ENCODE measurements around the gene ADCY9.

The ADCY9 gene

GRCh38 chr16:3920206-3920605 lies 196.0 kb downstream of the ADCY9 start:
- Histone ChIP-seq H3K4me3 (ENCODE audit: low read depth, low read length) (no peak overlapping the region), H3K9me3 (ENCODE audit: control insufficient read depth, insufficient read depth, low read depth, low read length) (no peaks in the 10 kb centered on the region), H3K27ac (ENCODE audit: extremely low read depth, low read depth, low read length) (no peak overlapping the region), H3K36me3 (ENCODE audit: control insufficient read depth in 2 of 2, insufficient read depth in 1 of 2, low read length in 2 of 2) (no peaks in the 10 kb centered on the region), H3K4me1 (ENCODE audit: control insufficient read depth, insufficient read depth, low read length) (no peaks in the 10 kb centered on the region)
- ChIA-PET POLR2A (interaction anchor here (0.5 to 0.6 kb wide), 2 partner anchors 202 to 1011 kb away, joined by 3 to 4 read pairs; no protein-coding TSS in a partner anchor), CTCF (no interaction called here)
- TF ChIP-seq ZSCAN16 (tag by site-specific recombination; IDR thresholded peaks at IDR 0.05) (no peak), ZFP41 (tag by site-specific recombination; IDR thresholded peaks at IDR 0.05; ENCODE audit: borderline replicate concordance) (no peak), KLF17 (tag by site-specific recombination; IDR thresholded peaks at IDR 0.05) (no peak), ZNF792 (tag by site-specific recombination; IDR thresholded peaks at IDR 0.05) (no peak), ZNF223 (tag by site-specific recombination; IDR thresholded peaks at IDR 0.05) (no peak), SP2 (tag by site-specific recombination; IDR thresholded peaks at IDR 0.05) (no peak), SP3 (tag by site-specific recombination; IDR thresholded peaks at IDR 0.05) (no peak), ZSCAN18 (tag by site-specific recombination; IDR thresholded peaks at IDR 0.05) (no peak), ZNF645 (tag by site-specific recombination; IDR thresholded peaks at IDR 0.05) (no peak), ZNF280C (tag by site-specific recombination; IDR thresholded peaks at IDR 0.05) (no peak), ZSCAN23 (tag by site-specific recombination; IDR thresholded peaks at IDR 0.05) (no peak)

- no peak for TF ChIP-seq ZFP41 (tag by site-specific recombination; IDR thresholded peaks at IDR 0.05; ENCODE audit: borderline replicate concordance)
- POLR2A ChIA-PET, result no interaction called here
- Histone ChIP-seq H3K9me3 (ENCODE audit: control insufficient read depth, insufficient read depth, low read depth, low read length) (no peaks in the 10 kb centered on the region), H3K27ac (ENCODE audit: extremely low read depth, low read depth, low read length) (no peak overlapping the region), H3K4me1 (ENCODE audit: control insufficient read depth, insufficient read depth, low read length) (no peaks in the 10 kb centered on the region), H3K36me3 (ENCODE audit: control insufficient read depth in 2 of 2, insufficient read depth in 1 of 2, low read length in 2 of 2) (no peaks in the 10 kb centered on the region), H3K4me3 (ENCODE audit: low read depth, low read length) (no peak overlapping the region)
- CTCF ChIA-PET, result no interaction called here
These were observed 196.8 kb downstream of the ADCY9 start for GRCh38 chr16:3919413-3919812.

GRCh38 chr16:3915426-3916260 lies 200.6 kb downstream of the ADCY9 start:
- POLR2A ChIA-PET, result interaction anchor here (0.5 kb wide), 1 partner anchor 11 kb away, joined by 3 read pairs; no protein-coding TSS in a partner anchor
- CTCF ChIA-PET, result interaction anchor here (0.6 to 1.3 kb wide), 2 partner anchors 23 to 97 kb away, joined by 3 read pairs; no protein-coding TSS in a partner anchor
- no peak for TF ChIP-seq KLF10 (tag by site-specific recombination; IDR thresholded peaks at IDR 0.05)
- TF ChIP-seq ZNF19 (tag by site-specific recombination; IDR thresholded peaks at IDR 0.05; ENCODE audit: low read depth), result no peak
- no peak for TF ChIP-seq HIC1 (tag by site-specific recombination; IDR thresholded peaks at IDR 0.05)
- TF ChIP-seq ZNF37A (tag by site-specific recombination; IDR thresholded peaks at IDR 0.05), result no peak
- no peak for TF ChIP-seq ZNF155 (tag by site-specific recombination; IDR thresholded peaks at IDR 0.05)
- TF ChIP-seq SP3 (tag by site-specific recombination; IDR thresholded peaks at IDR 0.05), result no peak
- TF ChIP-seq TCF7L2 (IDR thresholded peaks at IDR 0.05; ENCODE audit: borderline replicate concordance, low read depth, low read length), result no peak
- TF ChIP-seq ZNF701 (tag by site-specific recombination; IDR thresholded peaks at IDR 0.05), result no peak
- no peak for TF ChIP-seq ZNF18 (tag by site-specific recombination; IDR thresholded peaks at IDR 0.05)
- TF ChIP-seq ZNF624 (tag by site-specific recombination; IDR thresholded peaks at IDR 0.05), result no peak
- TF ChIP-seq ZNF530 (tag by site-specific recombination; IDR thresholded peaks at IDR 0.05; ENCODE audit: low read depth), result no peak

More at GRCh38 chr16:3915426-3916260, 200.6 kb downstream of the ADCY9 start:
- Histone ChIP-seq H3K4me3 (ENCODE audit: low read depth, low read length) (no peak overlapping the region), H3K9me3 (ENCODE audit: control insufficient read depth, insufficient read depth, low read depth, low read length) (no peaks in the 10 kb centered on the region), H3K4me1 (ENCODE audit: control insufficient read depth, insufficient read depth, low read length) (no peaks in the 10 kb centered on the region), H3K27ac (ENCODE audit: extremely low read depth, low read depth, low read length) (no peak overlapping the region), H3K36me3 (ENCODE audit: control insufficient read depth in 2 of 2, insufficient read depth in 1 of 2, low read length in 2 of 2) (no peaks in the 10 kb centered on the region)
